GM19193 (cell line): ENCODE results near the gene ADCY7.

Source experiments
- POLR2A ChIP-seq: IDR thresholded peaks from 4 replicates; pipeline ENCODE4 v1.6.1; 2011; ENCODE audit not compliant: insufficient read depth, insufficient read length; ENCODE audit errors: extremely low read depth

Gene ADCY7

GRCh38 chr16:50260206-50261159 lies 5.9 kb upstream of the ADCY7 start:
- no peak for TF ChIP-seq POLR2A

- no peak for TF ChIP-seq POLR2A
Measured at GRCh38 chr16:50261160-50261706, 5.1 kb upstream of the ADCY7 start.

- TF ChIP-seq POLR2A, result no peak
Measured at GRCh38 chr16:50261707-50262235, 4.6 kb upstream of the ADCY7 start.

- no peak for TF ChIP-seq POLR2A
Measured at GRCh38 chr16:50263060-50263909, 3.1 kb upstream of the ADCY7 start.

GRCh38 chr16:50263940-50264929 lies 2.1 kb upstream of the ADCY7 start:
- TF ChIP-seq POLR2A, result no peak

- no peak for TF ChIP-seq POLR2A
Measured at GRCh38 chr16:50265260-50265659, 1.1 kb upstream of the ADCY7 start.

- TF ChIP-seq POLR2A, result no peak
Measured at GRCh38 chr16:50265716-50266336, 525 bp upstream of the ADCY7 start.

GRCh38 chr16:50267151-50267631 lies 840 bp downstream of the ADCY7 start:
- TF ChIP-seq POLR2A, result no peak

- no peak for TF ChIP-seq POLR2A
Measured at GRCh38 chr16:50267651-50268050, 1.3 kb downstream of the ADCY7 start.

- TF ChIP-seq POLR2A, result no peak
Measured at GRCh38 chr16:50268352-50268751, 2.0 kb downstream of the ADCY7 start.

- TF ChIP-seq POLR2A, result no peak
Measured at GRCh38 chr16:50269061-50269705, 2.8 kb downstream of the ADCY7 start.

- TF ChIP-seq POLR2A, result no peak
Measured at GRCh38 chr16:50269769-50270509, 3.6 kb downstream of the ADCY7 start.
